Measurements from ENCODE around the gene CNTNAP2.

GRCh38 chr7:147311336-147311735 lies 1194.7 kb downstream of the CNTNAP2 start:
- TF ChIP-seq, protein P1, sequence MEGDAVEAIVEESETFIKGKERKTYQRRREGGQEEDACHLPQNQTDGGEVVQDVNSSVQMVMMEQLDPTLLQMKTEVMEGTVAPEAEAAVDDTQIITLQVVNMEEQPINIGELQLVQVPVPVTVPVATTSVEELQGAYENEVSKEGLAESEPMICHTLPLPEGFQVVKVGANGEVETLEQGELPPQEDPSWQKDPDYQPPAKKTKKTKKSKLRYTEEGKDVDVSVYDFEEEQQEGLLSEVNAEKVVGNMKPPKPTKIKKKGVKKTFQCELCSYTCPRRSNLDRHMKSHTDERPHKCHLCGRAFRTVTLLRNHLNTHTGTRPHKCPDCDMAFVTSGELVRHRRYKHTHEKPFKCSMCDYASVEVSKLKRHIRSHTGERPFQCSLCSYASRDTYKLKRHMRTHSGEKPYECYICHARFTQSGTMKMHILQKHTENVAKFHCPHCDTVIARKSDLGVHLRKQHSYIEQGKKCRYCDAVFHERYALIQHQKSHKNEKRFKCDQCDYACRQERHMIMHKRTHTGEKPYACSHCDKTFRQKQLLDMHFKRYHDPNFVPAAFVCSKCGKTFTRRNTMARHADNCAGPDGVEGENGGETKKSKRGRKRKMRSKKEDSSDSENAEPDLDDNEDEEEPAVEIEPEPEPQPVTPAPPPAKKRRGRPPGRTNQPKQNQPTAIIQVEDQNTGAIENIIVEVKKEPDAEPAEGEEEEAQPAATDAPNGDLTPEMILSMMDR (IDR thresholded peaks at IDR 0.05), result no peak
- TF ChIP-seq POLR2A (IDR thresholded peaks at IDR 0.05), result no peak
